ENCODE results near the gene SRPX2.

The SRPX2 gene

DNA sequence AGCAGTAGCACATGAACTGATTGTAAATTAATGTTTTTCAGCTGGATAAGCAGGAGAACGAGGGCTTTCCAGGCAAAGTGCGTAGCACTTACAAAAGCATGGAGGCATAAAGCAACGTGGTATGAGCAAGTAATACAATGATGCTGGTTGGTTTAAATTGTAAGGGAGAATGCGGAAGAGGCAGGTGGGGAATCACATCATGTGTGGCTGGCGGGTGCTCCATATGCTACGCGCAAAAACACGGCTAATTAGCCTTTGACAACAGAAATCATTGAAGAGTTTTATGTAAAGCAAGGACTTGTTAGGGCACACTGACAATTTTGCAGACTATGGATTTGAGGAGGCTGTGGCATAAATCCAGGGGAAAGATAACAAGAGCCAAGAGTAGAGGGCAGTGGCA, 73.4 kb downstream of the SRPX2 start:
- no peaks in the 10 kb centered on the region for H3K79me2 ChIP-seq (ENCODE audit: low read length)
- no peak overlapping the region for H3K4me2 ChIP-seq (ENCODE audit: low read depth, low read length)
- no peaks in the 10 kb centered on the region for H3K4me1 ChIP-seq (ENCODE audit: low read length)
- TF ChIP-seq, protein P1, sequence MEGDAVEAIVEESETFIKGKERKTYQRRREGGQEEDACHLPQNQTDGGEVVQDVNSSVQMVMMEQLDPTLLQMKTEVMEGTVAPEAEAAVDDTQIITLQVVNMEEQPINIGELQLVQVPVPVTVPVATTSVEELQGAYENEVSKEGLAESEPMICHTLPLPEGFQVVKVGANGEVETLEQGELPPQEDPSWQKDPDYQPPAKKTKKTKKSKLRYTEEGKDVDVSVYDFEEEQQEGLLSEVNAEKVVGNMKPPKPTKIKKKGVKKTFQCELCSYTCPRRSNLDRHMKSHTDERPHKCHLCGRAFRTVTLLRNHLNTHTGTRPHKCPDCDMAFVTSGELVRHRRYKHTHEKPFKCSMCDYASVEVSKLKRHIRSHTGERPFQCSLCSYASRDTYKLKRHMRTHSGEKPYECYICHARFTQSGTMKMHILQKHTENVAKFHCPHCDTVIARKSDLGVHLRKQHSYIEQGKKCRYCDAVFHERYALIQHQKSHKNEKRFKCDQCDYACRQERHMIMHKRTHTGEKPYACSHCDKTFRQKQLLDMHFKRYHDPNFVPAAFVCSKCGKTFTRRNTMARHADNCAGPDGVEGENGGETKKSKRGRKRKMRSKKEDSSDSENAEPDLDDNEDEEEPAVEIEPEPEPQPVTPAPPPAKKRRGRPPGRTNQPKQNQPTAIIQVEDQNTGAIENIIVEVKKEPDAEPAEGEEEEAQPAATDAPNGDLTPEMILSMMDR (IDR thresholded peaks at IDR 0.05; ENCODE audit: low read length): no peak
- TF ChIP-seq EZH2phosphoT487 (IDR thresholded peaks at IDR 0.05; ENCODE audit: low read length): no peak
- TF ChIP-seq EZH2 (optimal IDR thresholded peaks at IDR 0.05; ENCODE audit: low read depth, low read length): no peak
- no peak overlapping the region for H2AFZ ChIP-seq (ENCODE audit: low read length)
- no peaks in the 10 kb centered on the region for H4K20me1 ChIP-seq (ENCODE audit: insufficient read depth, low read length)
- no peak overlapping the region for H3K4me3 ChIP-seq (ENCODE audit: low read length)
- no peak overlapping the region for H3K27ac ChIP-seq (ENCODE audit: low read length)
- H3K9me3 ChIP-seq (replicated peaks; ENCODE audit: insufficient read depth, low read length): no peaks in the 10 kb centered on the region
- no peaks in the 10 kb centered on the region for H3K9me2 ChIP-seq (replicated peaks; ENCODE audit: insufficient read depth, low read length)
- H3K9ac ChIP-seq (ENCODE audit: low read length): no peak overlapping the region
- H3K36me3 ChIP-seq (replicated peaks; ENCODE audit: insufficient read depth, low read length): no peaks in the 10 kb centered on the region
- no peak for DNase-seq
- no peaks in the 10 kb centered on the region for H3K27me3 ChIP-seq (replicated peaks; ENCODE audit: insufficient read depth, low read length)
- H3F3A ChIP-seq (ENCODE audit: insufficient read depth, low read length): no peaks in the 10 kb centered on the region

DNA sequence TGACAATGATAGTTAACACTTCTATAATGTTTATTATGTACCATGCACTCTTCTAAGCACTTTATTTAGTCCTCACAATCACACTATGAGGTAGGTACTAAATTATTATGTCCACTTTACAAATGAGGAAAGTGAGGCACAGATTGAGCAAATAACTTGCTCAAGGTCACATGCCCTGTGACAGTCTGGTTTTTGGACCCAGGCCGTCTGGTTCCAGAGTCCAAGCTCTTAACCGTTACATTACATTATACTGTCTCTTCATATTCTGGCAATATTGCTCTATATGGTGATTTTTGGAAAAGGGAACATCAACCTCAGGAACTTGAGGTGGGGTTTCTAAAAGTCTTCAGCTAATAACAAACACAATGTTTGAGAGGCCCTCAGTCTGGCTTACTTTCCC, 75.1 kb downstream of the SRPX2 start:
- Histone ChIP-seq H3K9ac (ENCODE audit: low read length) (no peak overlapping the region), H3K36me3 (replicated peaks; ENCODE audit: insufficient read depth, low read length) (no peaks in the 10 kb centered on the region), H3K4me3 (ENCODE audit: low read length) (no peak overlapping the region), H3K4me1 (ENCODE audit: low read length) (no peaks in the 10 kb centered on the region), H3K27me3 (replicated peaks; ENCODE audit: insufficient read depth, low read length) (no peaks in the 10 kb centered on the region), H4K20me1 (ENCODE audit: insufficient read depth, low read length) (no peaks in the 10 kb centered on the region), H3K9me3 (replicated peaks; ENCODE audit: insufficient read depth, low read length) (no peaks in the 10 kb centered on the region), H3K27ac (ENCODE audit: low read length) (no peak overlapping the region), H3K9me2 (replicated peaks; ENCODE audit: insufficient read depth, low read length) (no peaks in the 10 kb centered on the region), H3F3A (ENCODE audit: insufficient read depth, low read length) (no peaks in the 10 kb centered on the region), H3K4me2 (ENCODE audit: low read depth, low read length) (no peak overlapping the region), H3K79me2 (ENCODE audit: low read length) (no peaks in the 10 kb centered on the region), H2AFZ (ENCODE audit: low read length) (no peak overlapping the region)
- TF ChIP-seq, protein P1 (IDR thresholded peaks at IDR 0.05; ENCODE audit: low read length): no peak
- TF ChIP-seq EZH2phosphoT487 (IDR thresholded peaks at IDR 0.05; ENCODE audit: low read length) (no peak), EZH2 (optimal IDR thresholded peaks at IDR 0.05; ENCODE audit: low read depth, low read length) (no peak)
- no peak for DNase-seq

DNA sequence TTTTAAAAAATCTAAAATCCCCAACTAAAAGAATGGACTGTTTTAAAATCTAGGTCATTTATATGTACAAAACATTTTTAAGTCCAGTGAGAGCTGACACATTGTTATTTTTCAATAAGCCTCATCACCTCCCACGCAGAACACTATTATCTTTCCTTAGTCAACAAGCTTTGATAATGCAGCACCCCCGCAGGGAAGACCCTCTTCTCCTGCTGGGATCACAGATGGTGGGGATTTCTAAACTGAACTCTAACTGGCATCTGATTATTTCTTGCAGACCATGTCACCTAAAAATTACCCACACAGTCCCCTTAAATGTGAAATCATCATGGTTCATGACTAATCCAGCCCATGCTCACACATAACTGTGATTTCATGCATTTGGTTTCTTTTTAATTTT, 76.3 kb downstream of the SRPX2 start:
- TF ChIP-seq, protein P1 (IDR thresholded peaks at IDR 0.05; ENCODE audit: low read length): no peak
- TF ChIP-seq EZH2phosphoT487 (IDR thresholded peaks at IDR 0.05; ENCODE audit: low read length): no peak
- TF ChIP-seq EZH2 (optimal IDR thresholded peaks at IDR 0.05; ENCODE audit: low read depth, low read length): no peak
- no peak for DNase-seq

More for the DNA sequence above, 76.3 kb downstream of the SRPX2 start:
- Histone ChIP-seq H3K4me2 (ENCODE audit: low read depth, low read length) (no peak overlapping the region), H3K36me3 (replicated peaks; ENCODE audit: insufficient read depth, low read length) (no peaks in the 10 kb centered on the region), H3K9ac (ENCODE audit: low read length) (no peak overlapping the region), H3K9me2 (replicated peaks; ENCODE audit: insufficient read depth, low read length) (no peaks in the 10 kb centered on the region), H3K27ac (ENCODE audit: low read length) (no peak overlapping the region), H4K20me1 (ENCODE audit: insufficient read depth, low read length) (no peaks in the 10 kb centered on the region), H3K27me3 (replicated peaks; ENCODE audit: insufficient read depth, low read length) (no peaks in the 10 kb centered on the region), H3K79me2 (ENCODE audit: low read length) (no peaks in the 10 kb centered on the region), H3F3A (ENCODE audit: insufficient read depth, low read length) (no peaks in the 10 kb centered on the region), H3K4me3 (ENCODE audit: low read length) (no peak overlapping the region), H2AFZ (ENCODE audit: low read length) (no peak overlapping the region), H3K4me1 (ENCODE audit: low read length) (no peaks in the 10 kb centered on the region), H3K9me3 (replicated peaks; ENCODE audit: insufficient read depth, low read length) (no peaks in the 10 kb centered on the region)
